ENCODE measurements around the gene VAPA.

The VAPA gene

GRCh38 chr18:9973470-9973869 lies 59.7 kb downstream of the VAPA start:
- DNase-seq (ENCODE audit: low read depth in 2 of 2), result no peak

- DNase-seq (ENCODE audit: low read depth in 2 of 2), result no peak
These were observed 60.6 kb downstream of the VAPA start for GRCh38 chr18:9974279-9974915.

GRCh38 chr18:9975658-9976057 lies 61.8 kb downstream of the VAPA start:
- DNase-seq (ENCODE audit: low read depth in 2 of 2), result no peak

GRCh38 chr18:9982711-9983110 lies 68.9 kb downstream of the VAPA start:
- no peak for DNase-seq (ENCODE audit: low read depth in 2 of 2)

GRCh38 chr18:9984080-9984479 lies 70.3 kb downstream of the VAPA start:
- DNase-seq (ENCODE audit: low read depth in 2 of 2), result no peak

GRCh38 chr18:9985641-9986040 lies 71.8 kb downstream of the VAPA start:
- DNase-seq (ENCODE audit: low read depth in 2 of 2), result no peak

GRCh38 chr18:9986156-9986930 lies 72.5 kb downstream of the VAPA start:
- no peak for DNase-seq (ENCODE audit: low read depth in 2 of 2)

GRCh38 chr18:9987345-9987744 lies 73.5 kb downstream of the VAPA start:
- no peak for DNase-seq (ENCODE audit: low read depth in 2 of 2)

GRCh38 chr18:9987931-9988330 lies 74.1 kb downstream of the VAPA start:
- no peak for DNase-seq (ENCODE audit: low read depth in 2 of 2)

GRCh38 chr18:9988665-9989064 lies 74.8 kb downstream of the VAPA start:
- DNase-seq (ENCODE audit: low read depth in 2 of 2), result no peak

- DNase-seq (ENCODE audit: low read depth in 2 of 2), result no peak
These were observed 75.7 kb downstream of the VAPA start for GRCh38 chr18:9989481-9989880.

GRCh38 chr18:9991011-9992000 lies 77.5 kb downstream of the VAPA start:
- no peak for DNase-seq (ENCODE audit: low read depth in 2 of 2)

- no peak for DNase-seq (ENCODE audit: low read depth in 2 of 2)
These were observed 78.6 kb downstream of the VAPA start for GRCh38 chr18:9992300-9992972.

- no peak for DNase-seq (ENCODE audit: low read depth in 2 of 2)
These were observed 79.2 kb downstream of the VAPA start for GRCh38 chr18:9992973-9993520.

- DNase-seq (ENCODE audit: low read depth in 2 of 2), result no peak
These were observed 79.8 kb downstream of the VAPA start for GRCh38 chr18:9993521-9994025.

- DNase-seq (ENCODE audit: low read depth in 2 of 2), result no peak
These were observed 80.3 kb downstream of the VAPA start for GRCh38 chr18:9994026-9994570.

GRCh38 chr18:9994701-9995235 lies 81.0 kb downstream of the VAPA start:
- no peak for DNase-seq (ENCODE audit: low read depth in 2 of 2)

GRCh38 chr18:9995631-9996030 lies 81.8 kb downstream of the VAPA start:
- no peak for DNase-seq (ENCODE audit: low read depth in 2 of 2)

GRCh38 chr18:9996094-9996493 lies 82.3 kb downstream of the VAPA start:
- peak; percentile 64 to 72 for DNase-seq (ENCODE audit: low read depth in 2 of 2)

- DNase-seq (ENCODE audit: low read depth in 2 of 2), result no peak
These were observed 83.9 kb downstream of the VAPA start for GRCh38 chr18:9997711-9998110.

GRCh38 chr18:9998330-9998729 lies 84.5 kb downstream of the VAPA start:
- no peak for DNase-seq (ENCODE audit: low read depth in 2 of 2)
